Loucy (cell line): ENCODE results near the gene PARD6G.

ENCODE experiments used
- CTCF ChIP-seq: fragments of 200-600 bp; sonication (generic); conservative IDR thresholded peaks from 2 replicates; pipeline ENCODE4 v1.5.1; 2014; ENCODE audit warnings: mild to moderate bottlenecking, antibody characterized with exemption, low read length
- EZH2phosphoT487 ChIP-seq: fragments of 200-600 bp; IDR thresholded peaks from 2 replicates; pipeline ENCODE4 v1.6.1; 2018; ENCODE audit warnings: antibody characterized with exemption, mild to moderate bottlenecking, moderate library complexity, borderline replicate concordance

GRCh38 chr18:80254971-80255500 is 7.7 kb upstream of the PARD6G start:
- TF ChIP-seq EZH2phosphoT487 (no peak), CTCF (no peak)
